Left cardiac atrium (tissue), 4 donors: Measurements from ENCODE around the gene CHST12. TPM values are rescaled to one million over a fixed set of nuclear protein-coding genes. Genes with fewer than 3 reads are reported as not detected.

Source experiments
- ATAC-seq, 2 donors: fragments of 200-7000 bp; cut with Tn5 transposase; one replicate each; pipeline ENCODE4 v1.9.1; 2020; ENCODE audit warnings: mild to moderate bottlenecking in 2 of 2, moderate library complexity in 2 of 2
- DNase-seq: peaks from one replicate; pipeline ENCODE4 v3.0.0-alpha.2; 2020
- intact Hi-C, 2 donors: fragments of 100-400 bp; cut with DNase I; formaldehyde crosslinking; loops; one replicate each; pipeline versions ENCODE4 v1.14.1 to v1.15.1; 2022 to 2023
- total RNA-seq, 2 donors: library from RNA; stranded (reverse); fragmentation: NEBNext Ultra II Directional; extraction: Animal tissue kit (Norgen Biotek cat#: 25700); gene quantifications; one replicate each; pipeline ENCODE4 v1.2.1, GENCODE V29; 2021
- donor health status: DM: no; HTN: yes; CAD: no.
- donor health status: DM: no; HTN: yes; CAD: no; lungs with severe emphysema.
- donor health status: DM: yes; HTN: yes; CAD: no.
- donor health status: Dilated cardiomyopathy.

CHST12 gene
- total RNA-seq, 2 donors from 2014 or later = 18.4 to 19.8 TPM

DNA sequence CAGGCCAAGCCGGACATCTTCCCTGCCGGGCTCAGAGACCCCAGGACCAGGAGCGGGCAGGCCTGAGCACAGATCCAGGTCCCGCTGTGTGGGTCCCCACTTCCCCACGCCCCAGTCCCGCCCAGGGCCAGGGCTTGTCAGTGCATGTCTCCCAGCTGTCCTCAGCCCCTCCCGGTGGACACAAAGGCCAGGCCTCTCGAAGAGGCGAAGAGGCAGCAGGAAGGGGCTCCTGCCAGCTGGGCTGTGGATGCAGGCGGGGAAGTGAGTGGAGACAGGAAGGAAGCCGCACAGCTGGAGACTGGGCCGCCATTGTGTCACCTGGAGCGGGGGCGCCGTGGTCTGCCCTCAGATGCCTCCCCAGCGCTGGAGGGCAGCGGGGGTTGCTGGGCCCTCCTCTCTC, 68.0 kb downstream of the CHST12 start:
- ATAC-seq (peak; percentile 62 to 69), DNase-seq (no peak)
- intact Hi-C loops = loop anchor here in 1 of 2 donors (10.0 kb wide), 1 partner anchor 213 kb away; the partner anchor contains the start of gene AMZ1

DNA sequence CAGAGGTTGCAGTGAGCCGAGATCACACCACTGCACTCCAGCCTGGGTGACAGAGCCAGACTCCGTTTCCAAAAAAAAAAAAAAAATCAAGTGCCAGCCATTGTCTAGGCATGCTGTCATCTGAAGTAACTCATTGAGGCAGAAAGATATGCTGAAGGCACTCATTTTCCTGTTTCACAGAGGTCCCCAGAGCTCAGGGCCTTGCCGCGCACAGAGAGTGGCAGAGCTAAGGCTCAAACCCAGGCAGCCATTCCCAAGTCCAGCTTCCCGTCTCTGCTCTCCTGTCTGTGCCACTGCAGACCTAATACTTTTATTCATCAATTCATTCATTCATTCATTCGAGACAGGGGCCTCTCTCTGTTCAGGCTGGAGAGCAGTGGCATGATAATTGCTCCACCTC, 69.3 kb downstream of the CHST12 start:
- DNase-seq = no peak
- intact Hi-C loops = loop anchor here in 1 of 2 donors (10.0 kb wide), 1 partner anchor 212 kb away; the partner anchor contains the start of gene AMZ1
- ATAC-seq = no peak

DNA sequence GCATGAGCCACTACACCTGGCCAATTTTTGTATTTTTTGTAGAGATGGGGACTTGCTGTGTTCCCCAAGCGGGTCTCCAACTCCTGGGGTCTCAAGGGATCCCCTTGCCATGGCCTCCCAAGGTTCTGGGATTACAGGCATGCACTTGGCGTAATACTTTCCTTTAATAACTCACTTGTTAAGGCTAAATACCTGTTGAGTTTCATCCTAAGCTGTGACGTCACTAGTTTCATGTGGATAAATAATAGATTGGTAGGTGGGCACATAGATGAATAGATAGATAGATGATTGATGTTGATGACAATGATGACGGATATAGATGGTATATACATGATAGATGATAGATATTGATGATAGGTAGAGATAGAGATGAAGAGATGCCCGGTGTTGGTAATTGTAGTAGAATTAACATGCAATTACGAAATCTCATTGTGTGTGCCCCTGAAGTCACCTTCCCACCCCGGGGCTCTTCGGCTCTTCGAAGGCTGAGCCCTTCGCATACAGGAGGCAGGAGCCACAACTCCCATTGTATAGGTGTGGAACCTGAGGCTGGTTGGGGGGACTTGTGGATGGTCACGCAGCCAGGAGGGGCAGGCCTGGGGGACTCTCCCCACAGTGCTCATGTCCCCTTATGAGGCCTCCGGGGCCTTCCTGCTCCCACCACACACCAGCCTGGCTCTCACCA, 70.2 kb downstream of the CHST12 start:
- intact Hi-C loops = loop anchor here in 1 of 2 donors (10.0 kb wide), 1 partner anchor 211 kb away; the partner anchor contains the start of gene AMZ1
- ATAC-seq = no peak

DNA sequence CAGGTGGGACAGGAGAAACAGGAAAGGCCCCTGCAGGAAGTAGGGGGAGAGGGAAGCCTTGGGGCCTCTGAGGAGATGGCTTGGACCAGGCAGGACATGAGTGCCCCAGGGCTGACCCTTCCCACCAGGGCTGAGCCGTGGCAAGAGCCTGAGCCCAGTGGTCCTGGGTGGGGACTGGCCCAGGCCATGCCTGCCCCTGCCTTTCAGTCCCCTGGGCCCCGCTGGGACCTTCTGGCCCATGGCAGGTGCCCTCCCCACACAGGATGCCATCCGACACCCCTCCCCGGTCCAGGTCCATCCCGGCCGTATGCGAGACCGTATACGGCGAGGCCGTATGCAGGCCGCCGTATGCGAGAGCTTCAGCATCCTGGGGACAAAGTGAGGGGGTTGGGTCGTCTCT, 70.8 kb downstream of the CHST12 start:
- ATAC-seq = no peak
- DNase-seq = no peak
- intact Hi-C loops = loop anchor here in 1 of 2 donors (10.0 kb wide), 1 partner anchor 211 kb away; the partner anchor contains the start of gene AMZ1

More for the DNA sequence above, 70.2 kb downstream of the CHST12 start:
- DNase-seq = no peak

DNA sequence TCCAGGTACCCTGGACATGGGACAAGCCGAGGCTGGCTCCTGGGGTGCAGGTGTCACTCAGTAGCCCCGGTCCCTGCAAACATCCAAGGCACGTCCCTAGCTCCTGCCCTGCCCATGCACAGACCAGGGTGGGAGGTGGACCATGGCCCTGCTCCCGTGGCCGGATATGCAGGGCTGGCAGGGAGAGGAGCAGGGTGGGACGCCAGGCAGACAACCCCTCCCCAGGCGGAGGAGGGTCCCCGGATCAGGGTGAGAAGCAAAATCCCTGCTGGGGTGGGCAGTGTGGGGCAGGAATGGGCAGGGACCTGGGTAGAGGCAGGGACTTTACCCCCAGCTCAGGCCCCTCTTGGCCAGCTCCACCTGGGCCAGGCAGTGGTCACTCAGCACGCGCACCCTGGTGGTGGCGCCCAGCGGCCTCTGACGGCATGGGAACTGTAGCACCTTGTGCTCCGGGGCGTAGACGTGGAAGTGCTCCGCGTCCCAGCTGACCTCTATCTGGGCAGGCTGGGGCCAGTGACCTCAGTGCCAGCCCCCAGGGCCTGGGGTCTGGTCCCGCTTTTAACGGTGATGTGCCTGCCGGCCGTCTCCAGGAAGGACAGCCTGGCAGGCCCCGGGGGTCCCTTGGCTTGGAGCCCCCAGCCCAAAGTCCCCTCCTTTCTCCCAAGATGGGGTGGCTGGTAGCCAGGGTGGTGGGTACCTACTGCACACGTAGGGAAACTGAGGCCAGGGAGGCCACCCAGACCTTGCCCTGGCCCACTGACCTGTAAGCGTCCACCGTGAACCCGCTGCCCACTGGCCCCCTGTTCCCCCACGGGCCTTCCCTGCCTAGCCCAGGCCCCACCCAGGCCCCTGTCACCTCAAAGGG, 71.6 kb downstream of the CHST12 start:
- intact Hi-C loops = loop anchor here in 1 of 2 donors (10.0 kb wide), 1 partner anchor 210 kb away; the partner anchor contains the start of gene AMZ1
- ATAC-seq = no peak
- no peak for DNase-seq

DNA sequence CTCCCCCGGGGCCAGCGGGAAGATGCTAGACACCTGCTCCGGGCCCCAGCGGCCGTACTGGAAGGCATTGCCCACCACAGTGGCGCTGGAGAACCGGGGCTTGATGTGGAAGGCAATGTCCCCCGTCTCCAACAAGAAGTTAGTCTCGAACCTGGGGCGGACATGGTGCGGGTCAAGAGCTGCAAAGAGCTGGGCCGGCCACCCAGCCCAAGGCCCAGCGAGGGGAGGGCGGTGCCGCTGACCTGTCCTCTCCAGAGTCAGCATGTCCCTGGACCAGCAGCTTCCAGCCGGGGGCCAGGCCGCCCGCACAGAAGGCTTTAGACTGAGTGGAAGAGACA, 72.2 kb downstream of the CHST12 start:
- no peak for DNase-seq

DNA sequence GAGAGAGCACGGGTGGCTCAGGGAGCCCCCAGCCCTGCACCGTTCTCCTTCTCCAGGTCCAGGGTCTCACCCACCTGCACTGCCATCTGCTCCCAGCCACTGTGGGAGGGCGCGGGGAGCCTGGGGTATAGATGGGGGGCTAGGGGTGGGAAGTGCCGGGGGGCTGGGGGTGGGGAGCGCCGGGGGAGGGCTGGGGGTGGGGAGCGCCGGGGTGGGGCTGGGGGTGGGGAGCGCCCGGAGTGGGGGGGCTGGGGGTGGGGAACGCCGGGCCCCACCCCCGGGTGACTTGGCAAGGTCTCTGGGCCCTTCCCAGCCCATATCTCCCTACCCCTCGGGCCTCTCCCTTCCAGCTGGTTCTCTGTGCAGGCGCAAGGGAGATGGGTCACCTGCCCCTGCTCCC, 72.9 kb downstream of the CHST12 start, which contains the start of gene GRIFIN:
TSS of gene GRIFIN (minus strand) at position 101 of the 400 bp plus-strand sequence. CDS start at position 86, 15 bp downstream.
- intact Hi-C loops = loop anchor here in 1 of 2 donors (10.0 kb wide), 1 partner anchor 209 kb away; the partner anchor contains the start of gene AMZ1

More for the DNA sequence above, 72.2 kb downstream of the CHST12 start:
- intact Hi-C loops = loop anchor here in 1 of 2 donors (10.0 kb wide), 1 partner anchor 209 kb away; the partner anchor contains the start of gene AMZ1
- ATAC-seq = no peak

DNA sequence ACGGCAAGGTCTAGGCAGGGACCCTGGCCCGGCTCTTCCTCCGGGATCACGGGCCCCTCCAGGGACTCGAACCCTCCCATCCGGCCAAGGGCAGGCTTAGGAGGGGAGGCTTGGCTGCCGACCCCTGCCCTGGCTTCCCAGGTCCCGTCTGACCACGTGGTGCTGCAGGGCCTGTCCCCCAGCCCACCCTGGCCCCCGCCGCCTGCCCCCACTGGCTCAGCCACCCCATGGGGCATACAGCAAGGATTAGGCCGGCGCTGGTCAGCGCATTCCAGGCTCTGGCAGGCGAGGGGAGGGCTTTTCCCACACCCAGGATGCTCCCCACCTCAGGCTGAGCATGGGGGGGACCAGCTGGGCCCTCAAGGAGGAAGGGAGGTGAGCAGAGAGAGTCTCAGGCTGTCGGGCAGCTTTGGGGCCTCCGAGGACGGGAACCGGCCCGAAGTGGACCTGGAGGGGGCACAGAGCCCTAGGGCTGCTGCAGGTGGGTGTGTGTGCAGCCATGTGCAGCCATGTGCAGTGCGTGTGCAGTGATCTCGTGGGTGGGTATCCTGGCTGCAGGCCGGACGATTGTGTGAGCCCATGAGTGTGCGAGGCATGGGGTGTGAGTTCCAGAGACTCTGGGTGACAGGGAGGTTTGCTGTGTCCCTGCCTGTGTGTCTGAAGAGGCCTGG, 73.5 kb downstream of the CHST12 start:
- DNase-seq (no peak), ATAC-seq (no peak)
- intact Hi-C loops = loop anchor here in 1 of 2 donors (10.0 kb wide), 1 partner anchor 208 kb away; the partner anchor contains the start of gene AMZ1

More for the DNA sequence above, 72.9 kb downstream of the CHST12 start, which contains the start of gene GRIFIN:
- DNase-seq (no peak), ATAC-seq (no peak)

DNA sequence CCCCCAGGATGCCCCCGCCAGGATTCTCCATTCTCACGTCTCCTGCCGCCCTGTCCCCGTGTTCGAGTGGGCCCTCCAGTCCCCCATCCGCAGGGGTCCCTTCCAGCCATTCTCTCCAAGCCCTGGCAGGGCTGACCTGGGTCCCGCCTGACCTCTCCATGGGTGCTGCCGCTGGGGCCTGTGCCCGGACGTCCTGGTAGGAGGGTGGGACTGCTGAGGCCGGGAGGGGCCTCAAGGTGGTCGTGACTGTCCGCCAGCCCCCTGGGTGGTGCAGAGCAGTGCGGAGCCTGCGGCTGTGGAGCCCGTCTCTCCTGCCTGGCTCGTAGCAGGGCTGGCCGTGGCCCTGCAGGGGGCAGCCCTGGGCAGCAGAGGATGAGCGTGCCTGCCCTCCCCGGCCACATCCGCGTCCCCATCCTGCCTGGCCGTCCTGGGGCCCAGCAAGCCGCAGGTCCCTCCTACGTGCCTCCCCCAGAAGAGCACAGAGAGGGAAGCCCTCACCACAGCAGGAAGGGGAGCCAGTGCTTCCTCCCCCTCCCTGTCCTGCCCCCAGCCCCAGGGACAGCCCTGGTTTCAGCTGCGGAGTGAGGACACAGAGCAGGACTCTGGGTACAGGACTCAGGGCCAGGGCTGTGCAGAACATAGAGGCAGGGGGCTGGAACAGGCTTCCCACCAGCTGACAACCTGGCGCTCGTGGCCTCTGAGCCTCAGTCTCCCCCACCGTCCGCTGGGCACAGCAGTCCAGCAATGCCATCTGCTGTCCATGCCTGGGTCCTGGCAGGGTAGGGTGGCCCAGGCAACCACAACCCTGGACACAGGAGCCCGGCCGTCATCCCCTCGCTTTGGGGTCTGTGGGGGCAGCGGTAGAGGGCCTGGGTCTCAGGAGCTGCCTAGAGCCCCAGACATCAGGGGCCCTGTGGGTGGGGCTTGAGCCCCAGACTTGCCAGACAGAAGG, 74.3 kb downstream of the CHST12 start:
- DNase-seq = peak; percentile 76
- ATAC-seq = peak; percentile 85 to 88
- intact Hi-C loops = loop anchor here in 1 of 2 donors (10.0 kb wide), 1 partner anchor 207 kb away; the partner anchor contains the start of gene AMZ1

DNA sequence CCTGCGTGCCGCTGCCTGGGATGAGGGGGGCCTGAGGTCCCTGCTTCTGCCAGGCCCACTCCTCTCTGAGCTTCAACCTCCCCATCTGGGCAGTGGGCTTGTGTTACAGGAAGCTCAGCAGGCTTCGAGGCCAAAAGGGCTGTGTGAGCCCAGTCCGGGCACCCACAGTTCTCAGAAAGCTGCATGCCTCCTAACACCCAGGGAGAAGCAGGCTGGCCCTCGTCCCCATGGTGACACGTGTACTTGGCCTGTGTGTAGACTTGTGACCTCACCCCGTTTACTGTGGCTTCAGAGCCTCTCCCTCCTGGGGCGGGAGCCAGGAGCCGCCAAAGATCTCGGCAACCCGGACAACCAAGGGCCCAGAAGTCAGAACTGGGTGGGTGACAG, 75.0 kb downstream of the CHST12 start:
- DNase-seq (peak; percentile 76), ATAC-seq (peak; percentile 66 to 83)
- intact Hi-C loops = loop anchor here in 1 of 2 donors (10.0 kb wide), 1 partner anchor 206 kb away; the partner anchor contains the start of gene AMZ1

DNA sequence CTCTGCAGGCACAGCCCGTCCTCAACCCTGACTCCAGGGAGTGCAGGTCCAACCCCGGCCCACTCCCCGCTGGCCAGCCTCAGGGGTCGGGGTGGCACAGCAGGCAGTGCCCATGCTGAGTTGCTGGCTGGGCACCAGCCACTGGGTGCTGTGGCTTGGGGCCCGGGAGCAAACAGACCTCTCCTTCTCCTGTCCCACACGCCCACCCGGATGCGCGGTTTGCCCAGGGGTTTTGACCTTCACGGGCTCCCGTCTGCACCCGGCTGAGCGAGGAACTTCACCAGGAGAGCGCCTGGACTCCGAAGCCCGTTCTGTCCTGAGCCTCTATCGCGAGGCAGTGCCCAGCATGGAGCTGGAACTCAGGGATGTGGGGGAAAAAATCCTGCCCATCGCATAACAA, 75.4 kb downstream of the CHST12 start:
- intact Hi-C loops = loop anchor here in 1 of 2 donors (10.0 kb wide), 1 partner anchor 206 kb away; the partner anchor contains the start of gene AMZ1
- DNase-seq (no peak), ATAC-seq (no peak)

DNA sequence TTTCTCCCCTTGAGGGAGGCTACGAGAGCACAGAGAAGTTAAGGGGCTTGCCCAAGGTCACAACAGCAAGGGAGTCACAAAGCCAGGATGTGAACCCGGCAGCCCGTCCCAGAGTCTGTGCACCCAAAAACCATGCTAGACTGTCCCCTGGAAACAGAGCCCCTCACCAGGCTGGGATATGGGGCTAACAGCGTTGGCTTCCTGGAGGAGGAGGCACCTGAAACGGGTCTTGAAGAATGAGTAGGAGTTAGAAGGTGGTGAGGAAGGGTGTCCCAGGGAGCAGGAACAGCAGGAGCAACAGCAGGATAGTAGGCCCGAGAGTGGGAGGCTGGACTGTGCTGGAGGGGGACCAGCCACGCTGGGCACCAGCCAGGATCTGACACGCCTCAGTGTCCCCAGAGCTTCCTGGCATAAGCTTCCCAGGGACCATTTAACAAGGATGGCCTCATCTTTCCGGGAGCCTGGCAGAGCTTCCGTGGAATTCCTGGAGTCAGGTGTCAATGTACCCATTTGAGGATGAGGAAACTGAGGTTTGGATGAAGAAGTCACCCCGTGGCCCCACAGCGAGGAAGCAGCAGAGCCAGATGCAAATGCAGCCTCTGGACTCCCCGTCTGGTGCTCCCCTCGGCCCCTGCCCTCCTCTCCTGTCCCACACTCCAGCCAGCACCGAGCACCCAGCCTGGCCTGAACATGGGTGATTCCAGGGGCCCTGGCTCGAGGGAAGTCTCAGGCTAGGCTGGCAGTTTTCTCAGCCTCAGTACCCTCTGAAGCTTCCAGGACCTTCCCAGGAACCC, 76.1 kb downstream of the CHST12 start:
- intact Hi-C loops = loop anchor here (5.0 to 10.0 kb wide), 2 partner anchors 73 to 205 kb away; partner anchors contain the start of gene AMZ1 (in 1 of the 2)
- ATAC-seq (no peak), DNase-seq (no peak)

DNA sequence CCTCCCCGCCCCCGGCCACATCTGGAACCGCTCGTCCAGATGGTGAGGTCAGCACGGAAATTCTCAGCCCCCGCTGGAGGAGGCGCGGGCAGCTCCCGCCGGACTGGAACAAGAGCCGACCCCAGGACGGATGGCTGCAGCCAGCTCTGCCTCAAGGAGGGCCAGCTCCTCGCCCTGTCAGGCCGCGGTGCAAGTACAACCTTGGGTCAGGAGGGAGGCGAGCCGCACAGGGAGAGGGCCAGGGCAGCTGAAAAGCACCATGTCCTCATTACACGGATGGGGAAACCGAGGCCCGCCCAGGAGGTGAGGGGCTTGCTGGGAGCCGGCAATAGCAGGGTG, 76.6 kb downstream of the CHST12 start:
- intact Hi-C loops = loop anchor here in 1 of 2 donors (5.0 kb wide), 1 partner anchor 72 kb away; no protein-coding TSS in a partner anchor
- DNase-seq (no peak), ATAC-seq (no peak)

DNA sequence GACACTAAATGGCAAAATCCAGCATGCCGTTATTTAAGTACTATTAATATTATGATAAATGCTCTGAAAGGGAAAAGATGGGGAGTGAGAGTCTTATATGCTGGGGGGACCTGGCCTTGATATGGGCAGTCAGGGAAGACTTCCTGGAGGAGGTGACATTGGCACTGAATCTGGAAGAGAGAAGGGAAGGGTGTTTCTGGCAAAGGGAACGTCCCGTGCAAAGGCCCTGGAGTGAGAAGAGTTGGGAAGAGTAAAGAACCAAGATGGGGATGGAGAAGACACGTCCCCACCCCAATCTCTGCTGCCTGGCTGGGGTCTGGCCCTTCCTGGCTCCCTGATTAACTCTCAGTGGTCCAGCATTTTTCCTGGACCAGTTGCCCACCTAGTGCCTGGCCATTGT, 77.8 kb downstream of the CHST12 start:
- no peak for DNase-seq

DNA sequence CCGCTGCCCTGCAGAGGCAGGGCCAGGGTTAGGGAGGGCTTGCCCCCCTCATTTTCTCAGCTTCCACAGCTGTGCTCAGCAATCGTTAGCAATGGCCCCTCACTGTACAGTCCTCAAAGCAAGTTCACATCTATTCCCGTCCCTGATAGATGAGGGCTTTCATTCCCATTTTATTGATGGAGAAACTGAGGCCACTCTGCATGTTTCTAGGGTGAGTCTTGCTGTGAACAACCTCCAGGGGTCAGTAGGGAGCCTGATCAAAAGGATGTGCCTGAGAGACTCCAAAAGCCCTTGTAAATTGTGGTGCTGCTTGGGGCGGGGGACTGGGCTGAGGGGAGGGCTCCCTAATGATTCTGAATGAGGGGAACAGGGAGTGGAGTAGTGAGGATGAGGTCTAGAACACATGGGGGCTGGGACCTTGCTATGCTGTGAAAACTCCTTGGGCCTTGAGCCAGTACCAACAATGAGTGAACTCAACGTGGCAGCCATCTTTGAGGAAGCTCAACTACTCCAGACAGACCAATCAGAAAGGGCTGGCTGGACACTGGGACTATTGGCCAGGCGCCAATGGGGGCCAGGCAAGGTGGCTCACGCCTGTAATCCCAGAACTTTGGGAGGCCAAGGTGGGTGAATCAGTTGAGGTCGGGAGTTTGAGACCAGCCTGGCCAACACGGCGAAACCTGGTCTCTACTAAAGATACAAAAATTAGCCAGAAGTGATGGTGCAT, 79.5 kb downstream of the CHST12 start:
- no peak for DNase-seq
- intact Hi-C loops = loop anchor here in 1 of 2 donors (5.0 kb wide), 1 partner anchor 69 kb away; no protein-coding TSS in a partner anchor
- no peak for ATAC-seq

More for the DNA sequence above, 77.8 kb downstream of the CHST12 start:
- ATAC-seq = no peak
- intact Hi-C loops = loop anchor here in 1 of 2 donors (5.0 kb wide), 1 partner anchor 71 kb away; no protein-coding TSS in a partner anchor

DNA sequence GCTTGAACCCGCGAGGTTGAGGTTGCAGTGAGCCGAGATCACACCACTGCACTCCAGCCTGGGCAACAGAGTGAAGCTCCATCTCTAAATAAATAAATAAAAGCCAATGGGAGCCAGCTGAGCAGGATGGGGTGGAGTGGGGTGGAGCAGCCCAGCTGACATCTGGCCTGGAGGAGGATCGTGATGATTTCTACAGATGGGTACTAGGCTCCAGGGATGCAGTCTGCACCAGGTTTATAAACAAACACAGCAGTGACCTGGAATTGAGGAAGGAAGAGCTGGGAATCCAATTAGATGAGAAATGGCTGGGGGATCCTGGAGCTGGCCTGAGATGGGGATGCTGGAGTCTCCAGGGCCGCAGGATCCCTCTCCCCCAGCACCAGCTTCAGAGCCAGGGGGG, 80.1 kb downstream of the CHST12 start:
- DNase-seq (no peak), ATAC-seq (no peak)
- intact Hi-C loops = loop anchor here in 1 of 2 donors (5.0 kb wide), 1 partner anchor 69 kb away; no protein-coding TSS in a partner anchor
